Left ventricle myocardium inferior (tissue), 1 donor: ENCODE measurements around the gene ARV1. TPM values are rescaled to one million over a fixed set of nuclear protein-coding genes. Genes with fewer than 3 reads are reported as not detected.

Experiments used
- DNase-seq: peaks from one replicate; pipeline ENCODE4 v3.0.0-alpha.2; 2020
- H3K27ac ChIP-seq: fragments of 200-600 bp; replicated peaks from 2 replicates; pipeline ENCODE4 v1.8.0; 2021
- H3K27me3 ChIP-seq: fragments of 200-600 bp; 2 replicates; pipeline ENCODE4 v1.8.0; 2021; ENCODE audit warnings: low read depth
- H3K36me3 ChIP-seq: fragments of 200-600 bp; 2 replicates; pipeline ENCODE4 v1.8.0; 2021
- H3K4me1 ChIP-seq: fragments of 200-600 bp; 2 replicates; pipeline ENCODE4 v1.8.0; 2021
- H3K4me3 ChIP-seq: fragments of 200-600 bp; 2 replicates; pipeline ENCODE4 v1.8.0; 2021; ENCODE audit warnings: mild to moderate bottlenecking, moderate library complexity
- H3K9me3 ChIP-seq: fragments of 200-600 bp; replicated peaks from 2 replicates; pipeline ENCODE4 v1.8.0; 2021
- CTCF ChIP-seq: fragments of 200-600 bp; IDR thresholded peaks from 2 replicates; pipeline ENCODE4 v1.8.0; 2021; ENCODE audit warnings: antibody characterized with exemption, mild to moderate bottlenecking, borderline replicate concordance
- intact Hi-C: fragments of 100-400 bp; cut with micrococcal nuclease; formaldehyde crosslinking; loops from one replicate; pipeline ENCODE4 v1.11.0; 2022
- total RNA-seq: library from RNA; stranded (reverse); fragmentation: NEBNext Ultra II Directional; extraction: Animal tissue kit (Norgen Biotek cat#: 25700); gene quantifications from one replicate; pipeline ENCODE4 v1.2.1, GENCODE V29; 2021
- donor health status: DM: no; HTN: yes; CAD: no; lungs with severe emphysema.

Gene ARV1
- total RNA-seq, 1 donor from 2014 or later: 19.3 TPM

GRCh38 chr1:230938924-230939368, 39.9 kb upstream of the ARV1 start:
- no peaks in the 10 kb centered on the region for H3K4me1 ChIP-seq
- H3K36me3 ChIP-seq: peaks cover 17% of the 10 kb centered on the region
- H3K27ac ChIP-seq: no peak overlapping the region
- no peak overlapping the region for H3K4me3 ChIP-seq
- TF ChIP-seq CTCF: no peak
- intact Hi-C loops: no loop called here
- DNase-seq: no peak
- H3K27me3 ChIP-seq: no peaks in the 10 kb centered on the region
- no peaks in the 10 kb centered on the region for H3K9me3 ChIP-seq

GRCh38 chr1:230939806-230940489, 38.9 kb upstream of the ARV1 start:
- Histone ChIP-seq H3K4me3 (no peak overlapping the region), H3K27ac (no peak overlapping the region), H3K27me3 (no peaks in the 10 kb centered on the region), H3K36me3 (peaks cover 14% of the 10 kb centered on the region), H3K4me1 (no peaks in the 10 kb centered on the region), H3K9me3 (no peaks in the 10 kb centered on the region)
- intact Hi-C loops: no loop called here
- no peak for TF ChIP-seq CTCF
- DNase-seq: no peak

- H3K4me1 ChIP-seq: no peaks in the 10 kb centered on the region
- DNase-seq: no peak
- H3K36me3 ChIP-seq: peaks cover 8% of the 10 kb centered on the region
- H3K27ac ChIP-seq: no peak overlapping the region
- intact Hi-C loops: no loop called here
- no peak overlapping the region for H3K4me3 ChIP-seq
- no peak for TF ChIP-seq CTCF
- no peaks in the 10 kb centered on the region for H3K27me3 ChIP-seq
- no peaks in the 10 kb centered on the region for H3K9me3 ChIP-seq
Measured at GRCh38 chr1:230940848-230941247, 38.0 kb upstream of the ARV1 start.

GRCh38 chr1:230943048-230943593, 35.8 kb upstream of the ARV1 start:
- Histone ChIP-seq H3K9me3 (no peaks in the 10 kb centered on the region), H3K4me3 (no peak overlapping the region), H3K27ac (no peak overlapping the region), H3K4me1 (no peaks in the 10 kb centered on the region), H3K36me3 (peaks cover 8% of the 10 kb centered on the region), H3K27me3 (no peaks in the 10 kb centered on the region)
- no peak for DNase-seq
- intact Hi-C loops: no loop called here
- TF ChIP-seq CTCF: no peak

- Histone ChIP-seq H3K27ac (no peak overlapping the region), H3K36me3 (peaks cover 16% of the 10 kb centered on the region), H3K9me3 (no peaks in the 10 kb centered on the region), H3K4me3 (no peak overlapping the region), H3K4me1 (no peaks in the 10 kb centered on the region), H3K27me3 (no peaks in the 10 kb centered on the region)
- DNase-seq: no peak
- intact Hi-C loops: no loop called here
- no peak for TF ChIP-seq CTCF
Measured at GRCh38 chr1:230948301-230948700, 30.6 kb upstream of the ARV1 start.
